Astrocyte of the cerebellum (primary cell): ENCODE data around the gene MKRN3.
"Not testable (repeated sequence)": the region's sequence is repeated elsewhere in the genome, so short reads cannot be mapped to it uniquely, and the experiment has no call there.

Experiments
- DNase-seq: peaks from one replicate; pipeline ENCODE4 v3.0.0-alpha.2; 2011; ENCODE audit warnings: low read depth
- H3K4me3 ChIP-seq: 2 replicates; pipeline ENCODE4 v1.5.1; 2011; ENCODE audit warnings: mild to moderate bottlenecking, low read depth, low read length, moderate library complexity
- CTCF ChIP-seq: IDR thresholded peaks from 2 replicates; pipeline ENCODE4 v1.5.1; 2012; ENCODE audit warnings: low read length, low read depth, moderate library complexity, mild to moderate bottlenecking; ENCODE audit errors: missing control alignments
- in situ Hi-C: cut with HindIII; loops from 2 replicates; pipeline ENCODE4 v1.10.0; 2017; ENCODE audit warnings: low sequenced_read_pairs

The MKRN3 gene

DNA sequence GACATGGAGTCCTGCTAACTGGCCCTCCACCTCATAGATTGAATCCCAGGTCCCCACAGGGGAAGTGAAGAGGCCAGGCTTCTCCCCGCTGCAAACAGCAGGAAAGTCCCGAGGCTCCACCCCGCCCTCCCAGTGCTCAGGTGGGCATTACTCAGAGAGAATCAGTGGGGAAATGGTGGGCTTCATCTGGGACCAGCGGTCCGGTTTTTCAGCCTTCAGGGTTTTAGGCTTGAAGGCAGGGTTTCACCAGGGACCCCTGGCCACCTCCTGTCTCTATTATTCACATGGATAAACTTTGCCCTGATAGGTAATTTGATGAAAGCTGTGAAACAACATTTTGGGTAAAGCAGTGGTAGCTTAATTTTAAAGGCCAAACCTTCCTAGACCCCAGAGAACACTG, 31.3 kb downstream of the MKRN3 start:
- DNase-seq: no peak
- in situ Hi-C loops: no loop called here
- H3K4me3 ChIP-seq: no peak overlapping the region
- TF ChIP-seq CTCF: no peak

DNA sequence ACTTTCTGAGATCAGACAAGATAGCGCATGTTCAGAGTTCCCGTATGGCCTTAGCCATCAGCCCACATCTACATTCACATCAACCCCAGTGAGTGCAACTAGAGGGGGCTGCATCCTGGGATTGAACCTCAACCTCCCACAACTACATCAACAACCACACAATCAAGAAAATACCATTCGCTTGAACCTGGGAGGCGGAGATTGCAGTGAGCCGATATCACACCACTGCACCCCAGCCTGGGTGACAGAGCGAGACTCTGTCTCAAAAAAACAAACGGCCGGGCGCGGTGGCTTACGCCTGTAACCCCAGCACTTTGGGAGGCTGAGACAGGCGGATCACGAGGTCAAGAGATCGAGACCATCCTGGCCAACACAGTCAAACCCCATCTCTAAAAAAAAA, 31.8 kb downstream of the MKRN3 start:
- DNase-seq, in situ Hi-C loops, H3K4me3 ChIP-seq: not testable (repeated sequence)

DNA sequence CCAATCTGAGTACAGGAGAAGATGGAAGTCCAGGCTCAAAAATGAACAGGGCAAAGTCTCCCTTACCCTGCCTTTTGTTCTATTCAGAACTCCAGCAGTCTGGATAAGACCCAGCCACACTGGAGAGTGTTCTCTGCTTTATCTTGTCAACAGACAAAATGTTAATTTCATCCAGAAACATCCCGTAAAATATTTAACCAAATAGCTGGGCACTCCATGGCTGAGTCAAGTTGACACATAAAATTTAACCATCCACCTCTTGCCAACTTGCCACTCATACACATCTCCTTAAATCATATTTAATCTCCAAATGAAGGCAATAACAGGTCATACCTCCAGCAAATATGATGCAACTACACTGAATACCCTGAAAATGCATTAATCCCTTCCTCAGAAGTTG, 33.6 kb downstream of the MKRN3 start:
- in situ Hi-C loops: no loop called here
- H3K4me3 ChIP-seq: no peak overlapping the region
- DNase-seq: no peak
- no peak for TF ChIP-seq CTCF

GRCh38 chr15:23602124-23602523, 36.6 kb downstream of the MKRN3 start:
- no peak for DNase-seq
- no peak for TF ChIP-seq CTCF
- in situ Hi-C loops: no loop called here
- H3K4me3 ChIP-seq: no peak overlapping the region

- H3K4me3 ChIP-seq: no peak overlapping the region
- no peak for DNase-seq
- in situ Hi-C loops: no loop called here
- TF ChIP-seq CTCF: no peak
Observed at GRCh38 chr15:23606226-23606625, 40.8 kb downstream of the MKRN3 start.

DNA sequence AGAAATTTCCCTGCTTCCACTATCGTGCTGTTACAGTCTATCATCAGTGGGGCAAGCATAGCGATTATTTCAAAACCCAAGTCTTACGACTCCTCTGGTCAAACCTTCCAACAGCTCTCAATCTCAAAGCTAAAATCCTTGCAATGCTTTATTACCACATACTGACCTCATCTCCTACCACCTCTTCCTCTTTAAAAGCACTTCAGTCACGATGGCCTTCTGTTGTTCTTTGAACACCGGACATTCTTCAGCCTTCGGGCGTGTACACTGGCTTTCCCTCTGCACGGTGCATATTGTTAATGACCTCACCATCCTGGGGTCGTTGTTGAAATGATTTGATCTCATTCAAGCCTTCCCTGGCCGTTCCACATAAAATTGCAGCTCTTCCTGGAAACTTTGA, 51.1 kb downstream of the MKRN3 start:
- no peak overlapping the region for H3K4me3 ChIP-seq
- DNase-seq: no peak
- in situ Hi-C loops: no loop called here
- no peak for TF ChIP-seq CTCF
